Raji (cell line): ENCODE measurements around the gene CAPNS1.

Source experiments
- POLR2A ChIP-seq: IDR thresholded peaks from 2 replicates; pipeline ENCODE4 v1.6.1; 2011; ENCODE audit warnings: low read depth, low read length, control low read depth; ENCODE audit not compliant: insufficient read depth

The CAPNS1 gene

DNA sequence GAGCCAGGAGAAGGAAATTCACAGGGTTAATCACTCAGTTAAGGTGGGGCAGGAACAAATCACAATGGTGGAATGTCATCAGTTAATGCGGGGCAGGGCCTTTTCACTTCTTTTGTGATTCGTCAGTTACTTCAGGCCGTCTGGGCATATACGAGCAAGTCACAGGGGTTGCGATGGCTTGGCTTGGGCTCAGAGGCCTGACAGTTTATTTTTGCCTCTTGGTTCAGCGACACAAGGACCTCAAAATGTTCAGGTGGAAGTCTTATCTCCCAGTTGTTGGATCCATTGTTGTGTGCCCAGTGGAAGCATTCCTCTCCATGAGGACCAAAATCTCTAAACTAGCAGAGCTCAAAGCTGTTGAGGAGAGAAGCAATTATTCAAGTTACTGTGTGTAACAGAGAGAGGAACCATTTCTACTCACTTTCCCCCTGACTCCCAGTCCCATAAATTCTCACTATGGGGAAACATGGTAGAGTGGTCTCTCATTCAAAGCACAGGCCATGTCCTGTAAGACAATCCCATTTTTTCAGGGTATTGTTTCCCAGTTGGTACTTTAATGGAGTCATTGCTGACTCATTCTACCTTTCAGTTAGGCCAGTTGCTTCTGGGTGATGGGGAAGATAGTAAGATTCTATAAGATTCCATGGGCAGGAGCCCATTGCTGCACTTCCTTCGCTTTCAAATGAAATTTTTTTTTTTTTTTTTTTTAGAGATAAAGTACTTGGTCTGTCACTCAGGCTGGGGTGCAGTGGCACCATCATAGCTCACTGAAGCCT lies 21.1 kb downstream of the CAPNS1 start:
- no peak for TF ChIP-seq POLR2A

- TF ChIP-seq POLR2A: no peak
Observed at GRCh38 chr19:36163813-36164212, 23.9 kb downstream of the CAPNS1 start.

- TF ChIP-seq POLR2A: no peak
Observed at GRCh38 chr19:36169084-36169760, 29.4 kb downstream of the CAPNS1 start.

DNA sequence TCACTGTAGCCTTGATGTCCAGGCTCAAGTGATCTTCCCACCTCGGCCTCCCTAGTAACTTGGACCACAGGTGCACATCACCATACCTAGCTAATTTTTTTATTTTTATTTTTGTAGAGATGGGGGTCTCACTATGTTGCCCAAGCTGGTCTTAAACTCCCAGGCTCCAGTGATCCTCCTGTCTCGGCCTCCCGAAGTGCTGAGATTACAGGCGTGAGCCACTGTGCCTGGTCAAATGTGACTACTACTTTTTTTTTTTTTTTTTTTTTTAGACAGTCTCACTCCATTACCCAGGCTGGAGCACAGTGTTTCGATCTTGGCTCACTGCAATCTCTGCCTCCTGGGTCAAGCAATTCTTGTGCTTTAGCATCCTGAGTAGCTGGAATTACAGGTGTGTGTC lies 33.0 kb downstream of the CAPNS1 start:
- TF ChIP-seq POLR2A: no peak

GRCh38 chr19:36182612-36183244 lies 42.9 kb downstream of the CAPNS1 start:
- no peak for TF ChIP-seq POLR2A

DNA sequence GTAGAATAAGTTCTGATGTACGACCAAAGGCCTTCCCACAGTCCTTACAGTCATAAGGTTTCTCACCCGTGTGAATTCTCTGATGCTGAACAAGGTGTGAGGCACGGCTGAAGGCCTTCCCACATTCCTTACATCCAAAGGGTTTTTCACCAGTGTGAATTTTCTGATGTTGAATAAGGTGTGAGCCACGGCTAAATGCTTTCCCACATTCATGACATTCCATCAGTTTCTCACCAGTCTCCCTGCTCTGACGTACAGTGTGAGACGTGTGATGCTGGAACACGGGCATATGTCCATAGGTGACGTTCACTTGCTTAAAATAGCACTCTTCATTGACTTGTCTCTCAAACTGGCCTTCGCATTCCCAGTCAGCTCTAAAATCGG lies 43.4 kb downstream of the CAPNS1 start:
- TF ChIP-seq POLR2A: no peak

DNA sequence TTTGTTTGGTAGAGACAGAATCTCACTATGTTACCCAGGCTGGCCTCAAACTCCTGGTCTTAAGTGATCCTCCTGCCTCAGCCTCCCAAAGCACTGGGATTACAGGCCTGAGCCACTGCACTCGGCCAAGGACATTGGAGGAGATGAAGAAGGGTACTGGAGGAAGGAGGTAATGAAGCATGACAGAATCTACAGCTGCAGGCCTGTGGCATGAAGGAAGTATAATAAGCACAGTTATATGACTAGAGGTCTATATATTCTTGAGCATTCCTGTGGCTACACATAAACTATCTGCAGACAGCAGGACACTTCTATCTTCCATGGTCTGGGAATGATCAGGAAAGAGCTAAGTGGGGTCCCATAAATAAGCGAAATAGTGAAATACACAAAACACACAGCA lies 56.4 kb downstream of the CAPNS1 start:
- no peak for TF ChIP-seq POLR2A

- no peak for TF ChIP-seq POLR2A
Observed at GRCh38 chr19:36198119-36198518, 58.3 kb downstream of the CAPNS1 start.
